Common myeloid progenitor, CD34-positive (primary cell): Measurements from ENCODE around the gene PIP4K2A.

Source experiments
- CTCF ChIA-PET: fragments of 350-600 bp; sonication (Branson Sonifier 250); formaldehyde crosslinking; loops from one replicate; lab custom pipeline; 2021; ENCODE audit warnings: antibody characterized with exemption; lab: Charles Lee
- POLR2A ChIA-PET: fragments of 350-600 bp; sonication (Branson Sonifier 250); formaldehyde crosslinking; loops from one replicate; lab custom pipeline; 2021; ENCODE audit warnings: antibody characterized with exemption; lab: Charles Lee
- DNase-seq, 3 donors: peaks; one replicate each; pipeline versions ENCODE4 v3.0.0 to v3.0.0-alpha.2; 2013
- H3K27ac ChIP-seq, 2 experiments: 1 replicate in 1 of 2; 2 replicates in 1 of 2; pipeline ENCODE4 v1.7.0; 2013; ENCODE audit warnings: inconsistent platforms in 2 of 2, low read length in 2 of 2, mild to moderate bottlenecking in 2 of 2, low read depth in 1 of 2, moderate library complexity in 1 of 2; ENCODE audit not compliant: severe bottlenecking in 2 of 2, insufficient read depth in 1 of 2, poor library complexity in 1 of 2
- H3K27me3 ChIP-seq, 5 experiments: replicated peaks in 2 of 5; 1 replicate in 3 of 5; 2 replicates in 2 of 5; pipeline versions ENCODE4 v1.6.1 to v1.7.0; 2013; ENCODE audit warnings: low read length in 4 of 5, mild to moderate bottlenecking in 2 of 5, moderate library complexity in 2 of 5, inconsistent platforms in 1 of 5; ENCODE audit not compliant: insufficient read depth in 5 of 5, control insufficient read depth in 4 of 5
- H3K36me3 ChIP-seq, 4 experiments: 1 replicate in 2 of 4; 2 replicates in 2 of 4; pipeline versions ENCODE4 v1.6.1 to v1.7.0; 2013; ENCODE audit warnings: low read length in 3 of 4, control low read depth in 1 of 4, mild to moderate bottlenecking in 1 of 4; ENCODE audit not compliant: control insufficient read depth in 4 of 4, insufficient read depth in 4 of 4
- H3K4me1 ChIP-seq, 4 experiments: 1 replicate in 3 of 4; 2 replicates in 1 of 4; pipeline versions ENCODE4 v1.6.1 to v1.7.1; 2013; ENCODE audit warnings: low read length in 3 of 4, mild to moderate bottlenecking in 3 of 4, control low read depth in 1 of 4, inconsistent platforms in 1 of 4, moderate library complexity in 1 of 4; ENCODE audit not compliant: control insufficient read depth in 4 of 4, insufficient read depth in 4 of 4; ENCODE audit errors: control extremely low read depth in 1 of 4
- H3K4me3 ChIP-seq, 7 experiments: 1 replicate in 4 of 7; 2 replicates in 3 of 7; pipeline versions ENCODE4 v1.5.1 to v1.7.0; 2013; ENCODE audit warnings: mild to moderate bottlenecking in 7 of 7, low read length in 6 of 7, moderate library complexity in 6 of 7, inconsistent platforms in 2 of 7, low read depth in 2 of 7, control low read depth in 1 of 7; ENCODE audit not compliant: insufficient read depth in 4 of 7, control insufficient read depth in 1 of 7; ENCODE audit errors: extremely low read depth in 1 of 7
- H3K9me3 ChIP-seq, 5 experiments: 1 replicate in 4 of 5; 2 replicates in 1 of 5; pipeline versions ENCODE4 v1.6.1 to v1.7.1; 2013; ENCODE audit warnings: low read length in 4 of 5, mild to moderate bottlenecking in 2 of 5, inconsistent platforms in 1 of 5, low read depth in 1 of 5, moderate library complexity in 1 of 5; ENCODE audit not compliant: control insufficient read depth in 4 of 5, insufficient read depth in 2 of 5; ENCODE audit errors: control extremely low read depth in 1 of 5
- WGBS: methylation state at CpG from one replicate; pipeline ENCODE4 v1.1.5; 2013; ENCODE audit not compliant: insufficient coverage; 5-methylcytosine and 5-hydroxymethylcytosine counted together

PIP4K2A gene

DNA sequence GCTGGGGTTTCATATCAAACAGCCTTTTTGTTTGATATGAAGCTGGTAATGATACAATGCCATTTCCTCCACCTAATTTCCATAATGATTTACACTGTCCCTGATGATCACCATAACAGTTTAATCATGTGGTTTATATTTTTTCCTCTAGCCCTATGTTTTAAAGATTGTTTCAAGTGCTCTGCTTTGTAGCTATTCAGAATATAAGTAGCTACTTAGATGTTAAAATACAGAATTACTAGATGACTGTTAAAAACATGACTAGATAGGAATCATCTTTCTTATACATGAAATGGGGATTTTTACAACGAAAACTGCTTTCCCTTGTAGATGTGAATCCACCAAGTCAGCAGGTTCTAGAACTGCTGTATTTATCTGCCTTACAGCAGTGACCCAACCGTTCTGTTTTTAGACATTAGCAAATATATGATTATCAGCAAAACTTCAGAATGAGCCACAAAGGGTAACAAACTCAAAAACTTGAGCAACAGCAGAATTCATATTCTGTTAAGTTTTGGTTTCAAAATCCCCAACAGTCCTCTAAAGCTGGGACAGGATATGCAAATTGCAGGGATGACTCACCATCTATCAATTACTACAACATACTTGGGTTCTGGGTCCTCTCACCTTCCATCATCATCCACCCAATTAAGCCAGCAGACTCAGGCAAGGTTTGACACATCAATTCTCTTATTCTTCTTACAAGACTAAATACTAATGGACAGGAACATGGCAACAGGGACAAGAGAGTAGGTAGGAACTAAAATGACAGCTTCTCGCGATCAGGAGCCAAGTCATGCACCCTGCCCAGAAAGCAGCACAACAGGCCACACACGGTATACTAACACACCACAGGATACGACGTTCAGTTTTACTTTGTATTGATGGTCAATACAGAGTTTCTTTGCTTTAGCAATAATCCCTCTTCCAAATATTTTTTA lies 83.9 kb downstream of the PIP4K2A start:
- WGBS = no CpG with 5 or more reads among the region's 7 CpGs
- Histone ChIP-seq H3K9me3 (no peaks in the 10 kb centered on the region), H3K36me3 (peaks cover 0 to 13% (median 0%) of the 10 kb centered on the region in 4 experiments), H3K4me1 (peaks cover 6 to 41% (median 22%) of the 10 kb centered on the region in 4 experiments), H3K27me3 (no peaks in the 10 kb centered on the region), H3K4me3 (peak overlapping the region in 3 of 7 experiments; percentile 8 to 57 (median 17)), H3K27ac (peak overlapping the region; percentile 22 to 84)
- DNase-seq = peak; percentile 67 to 86 (median 79)
- POLR2A ChIA-PET = interaction anchor here (0.6 kb wide), 1 partner anchor 34 kb away, joined by 3 read pairs; no protein-coding TSS in a partner anchor
- CTCF ChIA-PET = interaction anchor here (0.8 to 2.2 kb wide), 4 partner anchors 12 to 224 kb away, joined by 3 to 8 read pairs (median 3); no protein-coding TSS in a partner anchor

DNA sequence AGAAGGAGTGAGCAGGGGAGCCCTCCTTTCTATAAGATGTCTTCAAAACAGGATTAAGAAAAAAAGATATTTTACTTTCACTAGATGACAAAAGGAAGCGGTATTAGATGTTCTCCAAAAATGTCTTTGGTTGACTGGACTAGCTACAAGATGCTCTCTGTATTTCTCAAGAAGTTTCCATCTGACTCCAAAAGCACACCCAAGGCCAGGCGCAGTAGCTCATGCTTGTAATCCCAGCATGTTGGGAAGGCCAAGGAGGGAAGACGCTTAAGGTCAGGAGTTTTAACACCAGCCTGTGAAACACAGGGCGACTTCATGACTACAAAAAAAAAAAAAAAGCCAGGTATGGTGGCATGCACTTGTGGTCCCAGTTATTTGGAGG lies 84.5 kb downstream of the PIP4K2A start:
- 100% methylated on average over 2 of the region's 4 CpGs for WGBS
- POLR2A ChIA-PET = interaction anchor here (0.6 kb wide), 1 partner anchor 33 kb away, joined by 3 read pairs; no protein-coding TSS in a partner anchor
- CTCF ChIA-PET = interaction anchor here (0.6 to 1.2 kb wide), 5 partner anchors 23 to 225 kb away, joined by 3 read pairs; no protein-coding TSS in a partner anchor
- peaks cover 0 to 8% (median 0%) of the 10 kb centered on the region in 4 experiments for H3K36me3 ChIP-seq
- H3K27ac ChIP-seq = peak overlapping the region; percentile 22 to 84
- peaks cover 8 to 42% (median 21%) of the 10 kb centered on the region in 4 experiments for H3K4me1 ChIP-seq
- no peaks in the 10 kb centered on the region for H3K27me3 ChIP-seq
- peak overlapping the region in 2 of 7 experiments; percentile 8 to 57 for H3K4me3 ChIP-seq
- no peak for DNase-seq
- H3K9me3 ChIP-seq = no peaks in the 10 kb centered on the region

DNA sequence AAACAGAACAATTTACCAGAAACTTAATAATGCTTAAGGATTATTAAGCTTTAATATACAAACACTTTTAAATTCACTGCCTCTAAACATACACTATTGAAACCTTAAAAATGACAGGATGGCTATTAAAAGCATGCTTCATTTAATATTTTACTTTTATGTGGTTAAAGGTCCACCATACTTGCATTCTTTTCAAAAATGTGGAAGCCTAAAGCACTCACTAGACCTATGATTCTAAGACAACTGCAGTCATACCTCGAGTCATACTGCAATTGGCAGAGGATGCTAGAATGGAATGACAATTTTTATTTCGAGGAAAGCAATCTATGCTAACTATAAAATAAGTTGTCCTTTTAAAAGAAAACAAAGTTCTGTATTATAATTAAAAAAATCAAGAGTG lies 85.3 kb downstream of the PIP4K2A start:
- CTCF ChIA-PET = interaction anchor here (0.6 to 1.2 kb wide), 3 partner anchors 24 to 90 kb away, joined by 3 read pairs; no protein-coding TSS in a partner anchor
- DNase-seq = no peak
- POLR2A ChIA-PET = no interaction called here
- no CpG with 5 or more reads among the region's 2 CpGs for WGBS
- no peaks in the 10 kb centered on the region for H3K9me3 ChIP-seq
- no peak overlapping the region for H3K27ac ChIP-seq
- peaks cover 0 to 8% (median 0%) of the 10 kb centered on the region in 4 experiments for H3K36me3 ChIP-seq
- no peaks in the 10 kb centered on the region for H3K27me3 ChIP-seq
- H3K4me1 ChIP-seq = peaks cover 8 to 47% (median 24%) of the 10 kb centered on the region in 4 experiments
- H3K4me3 ChIP-seq = no peak overlapping the region

DNA sequence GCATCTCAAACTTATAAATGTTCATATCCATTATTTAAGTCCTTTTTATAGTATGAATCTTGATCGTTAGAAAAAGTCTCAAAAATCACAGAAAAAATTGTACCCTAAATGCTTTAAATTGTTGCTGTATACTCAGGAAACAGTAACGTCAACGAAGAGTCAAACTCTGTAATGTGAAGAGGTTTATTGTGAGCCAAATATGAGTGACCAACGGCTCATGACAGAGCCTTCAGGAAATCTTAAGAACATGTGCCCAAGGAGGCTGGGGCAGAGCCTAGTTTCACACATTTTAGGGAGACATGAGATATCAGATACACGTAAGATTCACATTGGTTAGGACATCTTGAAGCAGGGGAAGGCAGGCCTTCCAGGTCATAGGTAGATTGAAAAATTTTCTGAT lies 86.1 kb downstream of the PIP4K2A start:
- no peak for DNase-seq
- Histone ChIP-seq H3K4me1 (peaks cover 8 to 54% (median 29%) of the 10 kb centered on the region in 4 experiments), H3K4me3 (no peak overlapping the region), H3K9me3 (no peaks in the 10 kb centered on the region), H3K27ac (no peak overlapping the region), H3K36me3 (peaks cover 0 to 5% (median 0%) of the 10 kb centered on the region in 4 experiments), H3K27me3 (no peaks in the 10 kb centered on the region)
- POLR2A ChIA-PET = no interaction called here
- CTCF ChIA-PET = interaction anchor here (0.6 kb wide), 1 partner anchor 17 kb away, joined by 3 read pairs; no protein-coding TSS in a partner anchor
- 100% methylated on average over 3 of the region's 5 CpGs for WGBS

DNA sequence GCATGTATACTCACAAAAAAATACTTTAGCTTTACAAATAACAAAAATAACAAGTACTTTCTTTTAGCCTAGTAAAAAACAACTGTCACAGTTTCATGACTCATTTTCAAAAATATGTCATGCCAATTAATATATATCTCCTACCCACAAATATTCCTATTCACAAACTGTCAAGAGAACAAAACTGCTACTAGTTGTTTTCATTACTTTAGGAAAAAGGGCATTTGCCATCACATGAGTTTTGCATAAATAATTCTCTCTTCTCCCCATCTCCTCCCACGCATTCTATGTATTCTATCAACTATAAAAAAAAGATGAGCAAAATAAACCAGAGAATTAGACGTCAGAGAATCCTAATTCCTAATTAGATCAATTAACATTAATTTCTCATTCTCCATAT lies 87.6 kb downstream of the PIP4K2A start:
- WGBS = 75% methylated on average over 1 of the region's 2 CpGs
- peak in 1 of 3 donors; percentile 38 for DNase-seq
- Histone ChIP-seq H3K27ac (no peak overlapping the region), H3K36me3 (peaks cover 0 to 8% (median 0%) of the 10 kb centered on the region in 4 experiments), H3K27me3 (no peaks in the 10 kb centered on the region), H3K4me3 (no peak overlapping the region), H3K9me3 (no peaks in the 10 kb centered on the region), H3K4me1 (peaks cover 8 to 54% (median 30%) of the 10 kb centered on the region in 4 experiments)
- ChIA-PET CTCF (interaction anchor here (1.0 to 5.5 kb wide), 3 partner anchors 10 to 22 kb away, joined by 3 to 26 read pairs (median 5); no protein-coding TSS in a partner anchor), POLR2A (no interaction called here)

DNA sequence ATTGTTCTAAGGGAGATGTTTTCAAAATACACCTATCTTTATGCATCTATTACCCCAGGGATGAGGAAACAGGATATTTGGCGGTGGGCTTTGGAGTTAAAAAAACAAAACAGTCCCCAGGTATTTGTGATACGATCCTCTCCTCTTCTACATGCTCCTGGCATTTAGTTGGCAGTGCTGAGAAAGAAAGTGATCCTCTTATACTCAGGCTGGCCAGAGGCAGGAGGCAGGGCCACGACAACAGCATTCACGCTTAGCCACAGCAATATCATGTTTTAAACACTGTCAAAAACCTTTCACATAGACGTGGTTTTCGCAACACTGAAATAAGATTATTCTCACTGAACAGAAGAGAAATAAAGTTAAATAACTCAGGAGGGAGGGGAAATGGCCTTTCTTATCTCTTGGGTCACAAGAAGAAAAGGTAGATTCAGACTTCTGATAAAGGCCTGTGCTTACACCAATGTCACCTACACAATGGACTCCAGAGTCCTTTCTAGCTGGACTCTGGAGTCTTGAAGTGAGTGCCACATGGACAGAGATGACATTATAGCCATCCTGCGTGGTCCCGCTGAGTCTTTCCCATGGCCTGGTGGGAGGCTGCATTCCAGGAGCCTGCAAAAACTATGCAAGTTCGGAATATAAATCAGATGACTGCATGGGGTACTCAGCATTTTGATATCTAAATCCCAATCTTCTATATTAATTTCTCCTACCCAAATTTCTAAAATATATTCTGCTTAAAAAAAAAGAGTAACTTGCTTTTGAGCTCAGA lies 88.7 kb downstream of the PIP4K2A start:
- H3K4me3 ChIP-seq = no peak overlapping the region
- POLR2A ChIA-PET = interaction anchor here (0.7 kb wide), 1 partner anchor 393 kb away, joined by 3 read pairs; no protein-coding TSS in a partner anchor
- WGBS = 100% methylated on average over 4 of the region's 9 CpGs
- no peak overlapping the region for H3K27ac ChIP-seq
- no peaks in the 10 kb centered on the region for H3K9me3 ChIP-seq
- no peaks in the 10 kb centered on the region for H3K27me3 ChIP-seq
- CTCF ChIA-PET = interaction anchor here (1.4 to 5.5 kb wide), 2 partner anchors 10 to 14 kb away, joined by 4 to 26 read pairs; no protein-coding TSS in a partner anchor
- H3K4me1 ChIP-seq = peaks cover 6 to 47% (median 27%) of the 10 kb centered on the region in 4 experiments
- no peak for DNase-seq
- peaks cover 0 to 13% (median 0%) of the 10 kb centered on the region in 4 experiments for H3K36me3 ChIP-seq
